ENCODE results near the gene COPS3. TPM values are rescaled to one million over a fixed set of nuclear protein-coding genes. Genes with fewer than 3 reads are reported as not detected.
A peak's percentile ranks its signal among the peaks of the same experiment; 100 is the strongest.

Gene COPS3
- 110 and 112 TPM in 2 replicates for total RNA-seq (2021; fragmentation: NEBNext Ultra II Directional; extraction: Animal tissue kit (Norgen Biotek cat#: 25700))
- polyA plus RNA-seq (2011; rRNA removed) = 59.8 and 82.9 TPM in 2 replicates
- 76.9 TPM for polyA plus RNA-seq (2011; cell fraction: cytosol; rRNA removed)
- 45.6 TPM for polyA plus RNA-seq (2011; cell fraction: nucleus; rRNA removed)
- polyA plus RNA-seq (2012, experiment 1 of 2) = 93.9 to 128 TPM (median 97.4 TPM) in 4 replicates
- 16.8 TPM for polyA plus RNA-seq (2012, experiment 2 of 2)
- 127 TPM for polyA plus RNA-seq (2013, experiment 1 of 2)
- polyA plus RNA-seq (2013, experiment 2 of 2) = 136 TPM
- 97.7 and 150 TPM in 2 replicates for polyA minus RNA-seq (2011; rRNA and poly(A)+ RNA removed)
- 47.0 TPM for polyA minus RNA-seq (2011; cell fraction: cytosol; rRNA and poly(A)+ RNA removed)
- 62.8 TPM for polyA minus RNA-seq (2011; cell fraction: nucleus; rRNA and poly(A)+ RNA removed)
- long read RNA-seq, experiment 1, transcript COPS3-201 (12 exons, 1,641 nt) = major isoform, 84 of 141 reads
- long read RNA-seq, experiment 1, partial matches to known transcripts = 33 of 141 reads
- long read RNA-seq, experiment 1, other reads (novel, unspliced or antisense) = 24 of 141 reads
- long read RNA-seq, experiment 2, transcript COPS3-201 (12 exons, 1,641 nt) = major isoform, 88 of 103 reads
- long read RNA-seq, experiment 2, partial matches to known transcripts = 4 of 103 reads
- long read RNA-seq, experiment 2, other reads (novel, unspliced or antisense) = 10 of 103 reads

DNA sequence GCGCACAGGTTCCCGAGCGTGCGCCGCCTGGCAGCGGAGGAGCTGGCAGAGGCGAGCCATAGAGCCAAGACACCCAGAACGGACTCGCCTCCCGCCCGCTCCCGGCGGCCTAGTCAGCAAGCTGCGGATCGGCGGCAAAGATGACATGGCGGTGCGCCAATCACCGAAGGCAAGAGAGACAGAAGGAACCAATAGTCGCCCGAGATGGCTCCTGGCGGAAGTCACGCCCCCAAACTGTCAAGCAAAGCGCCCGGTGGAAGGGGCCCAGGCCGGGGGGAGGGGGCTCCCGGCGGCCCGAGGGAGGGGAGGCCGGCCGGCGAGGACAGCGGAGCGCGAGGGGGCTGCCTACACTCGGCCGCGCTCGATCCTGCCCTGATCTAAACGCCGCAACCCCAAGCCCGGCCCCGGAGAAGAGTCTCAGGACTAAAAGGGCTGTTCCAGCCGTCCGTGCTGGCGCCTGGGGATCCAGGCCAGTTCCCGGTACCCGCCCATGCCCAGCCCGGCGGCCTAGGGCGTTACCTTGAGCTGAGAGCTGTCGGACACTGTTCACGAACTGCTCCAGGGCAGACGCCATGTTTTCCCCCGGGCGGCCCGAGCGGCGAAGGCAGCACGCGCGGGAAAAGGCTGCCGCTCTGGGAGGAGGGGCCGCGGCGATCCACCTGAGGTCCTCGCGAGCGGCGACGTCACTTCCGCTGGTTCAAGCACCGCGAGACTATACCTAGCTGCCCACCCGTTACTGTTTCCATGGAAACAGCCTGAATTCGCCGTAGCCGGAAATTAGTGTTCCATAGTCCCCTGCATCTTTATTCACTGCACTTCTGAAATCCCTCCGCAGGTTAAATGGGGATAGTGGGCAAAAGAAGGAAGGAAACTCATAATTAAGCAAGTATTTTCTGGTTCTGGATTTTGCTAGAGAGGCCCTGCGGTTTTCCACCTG, at the start of gene COPS3:
COPS3 (minus strand) TSS at position 634 of the 937 bp plus-strand sequence; CDS start at position 574, 60 bp downstream.
- POLR2A ChIA-PET (ENCODE audit: partially characterized antibody) = interaction anchor here (0.5 to 2.5 kb wide), 16 partner anchors 9 to 368 kb away, joined by 3 to 33 read pairs (median 5); partner anchors contain the start of gene FLCN
- H4K8ac ChIP-seq (ENCODE audit: extremely low read depth, insufficient read depth, low read length) = peak within 1 kb of the TSS; percentile 98; the same call in 1 of the 2 replicates
- H3K79me1 ChIP-seq (ENCODE audit: low read depth, low read length) = peaks cover 4% of the 10 kb centered on the region
- peak within 1 kb of the TSS; percentile 94 for H3K56ac ChIP-seq (replicated peaks; ENCODE audit: insufficient read length, low read depth, low read length)
- 2% methylated on average over 58 of the region's 80 CpGs; no CpG with 5 or more reads in 1 of the 2 experiments for WGBS, 2 experiments (ENCODE audit: extremely low coverage in 1 of 2, insufficient coverage in 1 of 2, insufficient read length in 1 of 2, insufficient replicate concordance in 2 of 2, low coverage in 1 of 2, low lambda C conversion rate in 2 of 2, missing lambda C conversion rate in 1 of 2)
- no peak within 1 kb of the TSS for H2BK20ac ChIP-seq (ENCODE audit: low read length)
- no peaks in the 10 kb centered on the region for H3K27me3 ChIP-seq (replicated peaks in 1 of 4; ENCODE audit: control insufficient read depth in 3 of 4, extremely low read depth in 1 of 4, insufficient read depth in 3 of 4, low read length in 3 of 4)
- peaks cover 3 to 9% of the 10 kb centered on the region in 2 experiments for H4K20me1 ChIP-seq (replicated peaks in 1 of 2; ENCODE audit: control insufficient read depth in 1 of 2, insufficient read depth in 2 of 2, low read length in 2 of 2)
- peak within 1 kb of the TSS; percentile 90 for H4K5ac ChIP-seq (ENCODE audit: insufficient read length, low read depth, low read length)
- no peak within 1 kb of the TSS for H2AK5ac ChIP-seq (ENCODE audit: low read depth, low read length)
- H3K18ac ChIP-seq (ENCODE audit: extremely low read depth, low read length) = peak within 1 kb of the TSS; percentile 93
- peak within 1 kb of the TSS; percentile 86 for H2AFZ ChIP-seq (ENCODE audit: low read length)
- peak within 1 kb of the TSS; percentile 89 to 98 (median 94) for H3K9ac ChIP-seq (replicated peaks in 1 of 4; ENCODE audit: extremely low read depth in 1 of 4, low read depth in 3 of 4, low read length in 3 of 4)
- CTCF ChIA-PET (ENCODE audit: partially characterized antibody) = interaction anchor here (0.7 to 3.6 kb wide), 4 partner anchors 8 to 71 kb away, joined by 3 to 23 read pairs (median 3); no protein-coding TSS in a partner anchor
- no peak within 1 kb of the TSS for H3K23ac ChIP-seq (ENCODE audit: insufficient read length)
- FAIRE-seq = peak; percentile 79
- H2BK15ac ChIP-seq (ENCODE audit: low read length) = no peak within 1 kb of the TSS
- H3K14ac ChIP-seq (ENCODE audit: insufficient read length) = no peak within 1 kb of the TSS
- peaks cover 18 to 44% of the 10 kb centered on the region in 2 experiments for H3K79me2 ChIP-seq (ENCODE audit: control insufficient read depth in 1 of 2, insufficient read depth in 2 of 2, low read length in 2 of 2)
- peak within 1 kb of the TSS; percentile 88 for H4K91ac ChIP-seq (replicated peaks; ENCODE audit: insufficient read length, low read length)
- peak within 1 kb of the TSS; percentile 20 for H3K4ac ChIP-seq (replicated peaks; ENCODE audit: insufficient read length, low read depth, low read length)
- peak within 1 kb of the TSS; percentile 96 for H3K27ac ChIP-seq (ENCODE audit: low read depth, low read length)
- peaks cover 3% of the 10 kb centered on the region for H3K23me2 ChIP-seq (ENCODE audit: low read depth, low read length)
- H3K4me1 ChIP-seq (replicated peaks in 1 of 4; ENCODE audit: control insufficient read depth in 3 of 4, insufficient read depth in 4 of 4, low read length in 3 of 4) = peaks cover 0 to 6% (median 4%) of the 10 kb centered on the region in 4 experiments; a peak in 3 of 7 replicates
- no peak within 1 kb of the TSS for H2BK12ac ChIP-seq (ENCODE audit: low read depth, low read length)
- peak within 1 kb of the TSS; percentile 78 to 90 for H3K4me2 ChIP-seq (ENCODE audit: insufficient read depth in 1 of 2, low read depth in 2 of 2, low read length in 2 of 2)
- peak; percentile 86 to 96 for DNase-seq (ENCODE audit: low read depth in 1 of 2, low spot score in 2 of 2)
- peaks cover 0 to 3% (median 0%) of the 10 kb centered on the region in 4 experiments; a peak in 1 of 8 replicates for H3K36me3 ChIP-seq (ENCODE audit: control insufficient read depth in 2 of 4, insufficient read depth in 4 of 4, low read length in 3 of 4)
- H3K9me3 ChIP-seq (ENCODE audit: insufficient read depth in 2 of 2, low read depth in 1 of 2, low read length in 1 of 2) = no peaks in the 10 kb centered on the region
- H2BK5ac ChIP-seq (ENCODE audit: low read depth, low read length) = peak within 1 kb of the TSS; percentile 87
- H3K4me3 ChIP-seq (ENCODE audit: extremely low read depth in 1 of 4, insufficient read depth in 2 of 4, low read depth in 3 of 4, low read length in 4 of 4) = peak within 1 kb of the TSS; percentile 88 to 96 (median 92)
- no peak within 1 kb of the TSS for H2BK120ac ChIP-seq (replicated peaks; ENCODE audit: low read depth, low read length)
- TF ChIP-seq MAFK (IDR thresholded peaks at IDR 0.05; ENCODE audit: low read depth, low read length) (no peak), SIN3A (conservative IDR thresholded peaks at IDR 0.05 in 1 of 2, IDR thresholded peaks at IDR 0.05 in 1 of 2; ENCODE audit: low read depth in 1 of 2, low read length in 2 of 2) (peak; percentile 62 to 78; a peak in 3 of 4 replicates), CHD2 (IDR thresholded peaks at IDR 0.05; ENCODE audit: low read length) (peak; percentile 95), KDM1A (IDR thresholded peaks at IDR 0.05; ENCODE audit: borderline replicate concordance, low read length) (no peak), NANOG (IDR thresholded peaks at IDR 0.05; ENCODE audit: insufficient read depth, low read depth, low read length, poor library complexity, severe bottlenecking) (no peak), BCL11A (IDR thresholded peaks at IDR 0.05; ENCODE audit: low read depth in 2 of 2, low read length in 2 of 2) (no peak), POLR2AphosphoS5 (IDR thresholded peaks at IDR 0.05; ENCODE audit: low read depth, low read length) (peak; percentile 89; the same call in 1 of the 2 replicates)
